SK-N-SH (cell line): Measurements from ENCODE around the gene FYCO1. TPM values are rescaled to one million over a fixed set of nuclear protein-coding genes. Genes with fewer than 3 reads are reported as not detected.

Experiments used
- CTCF ChIA-PET: fragments of 300-600, 350-600 bp; formaldehyde crosslinking; extraction: SDS; loops from one replicate; lab custom pipeline; 2021; lab: Yijun Ruan, JAX
- POLR2A ChIA-PET: fragments of 350-600 bp; sonication (Branson Sonifier 250); formaldehyde crosslinking; extraction: SDS; loops from one replicate; lab custom pipeline; 2020; ENCODE audit warnings: antibody characterized with exemption, inconsistent platforms; lab: Yijun Ruan, JAX
- DNase-seq: peaks from one replicate; pipeline ENCODE4 v3.0.0; 2012
- H2AFZ ChIP-seq: fragments of 200-600 bp; sonication (generic); 2 replicates; pipeline ENCODE4 v1.8.1; 2016; ENCODE audit warnings: antibody characterized with exemption, mild to moderate bottlenecking, low read depth
- H3F3A ChIP-seq: fragments of 200-600 bp; sonication (generic); replicated peaks from 2 replicates; pipeline ENCODE3; 2016; ENCODE audit warnings: antibody characterized with exemption, mild to moderate bottlenecking; ENCODE audit not compliant: insufficient read depth
- H3K27ac ChIP-seq, 2 experiments: fragments of 200-500 bp in 1 of 2; fragments of 200-600 bp in 1 of 2; sonication (Bioruptor generic) in 1 of 2; sonication (generic), shearing (Covaris generic) in 1 of 2; 2 replicates each; pipeline versions ENCODE4 v1.5.1 to v1.6.1; 2014 to 2016; ENCODE audit warnings: low read depth in 2 of 2, inconsistent platforms in 1 of 2, low read length in 1 of 2, mild to moderate bottlenecking in 1 of 2, mixed read lengths in 1 of 2
- H3K27me3 ChIP-seq: fragments of 200-600 bp; sonication (generic), shearing (Covaris generic); 2 replicates; pipeline ENCODE4 v1.6.1; 2016; ENCODE audit warnings: mixed run types; ENCODE audit not compliant: insufficient read depth
- H3K36me3 ChIP-seq, 2 experiments: fragments of 200-500 bp in 1 of 2; fragments of 200-600 bp in 1 of 2; sonication (Bioruptor generic) in 1 of 2; sonication (generic) in 1 of 2; replicated peaks in 1 of 2; 2 replicates each; pipeline versions ENCODE3 to v1.5.1; 2014 to 2016; ENCODE audit warnings: low read length in 1 of 2, mild to moderate bottlenecking in 1 of 2; ENCODE audit not compliant: insufficient read depth in 2 of 2, control insufficient read depth in 1 of 2
- H3K4me1 ChIP-seq, 2 experiments: fragments of 200-500 bp in 1 of 2; fragments of 200-600 bp in 1 of 2; sonication (Bioruptor generic) in 1 of 2; sonication (generic), shearing (Covaris generic) in 1 of 2; 2 replicates each; pipeline versions ENCODE4 v1.5.1 to v1.6.1; 2014 to 2016; ENCODE audit warnings: low read depth in 1 of 2, low read length in 1 of 2, mixed run types in 1 of 2; ENCODE audit not compliant: insufficient read depth in 2 of 2, control insufficient read depth in 1 of 2
- H3K4me2 ChIP-seq: fragments of 200-600 bp; sonication (generic), shearing (Covaris generic); 2 replicates; pipeline ENCODE4 v1.6.1; 2017; ENCODE audit warnings: mixed run types
- H3K4me3 ChIP-seq, 2 experiments: fragments of 200-500 bp in 1 of 2; fragments of 200-600 bp in 1 of 2; sonication (Bioruptor generic) in 1 of 2; sonication (generic), shearing (Covaris generic) in 1 of 2; 2 replicates each; pipeline versions ENCODE4 v1.5.1 to v1.8.1; 2014 to 2016; ENCODE audit warnings: low read depth in 2 of 2, inconsistent platforms in 1 of 2, low read length in 1 of 2, mild to moderate bottlenecking in 1 of 2, mixed read lengths in 1 of 2, moderate library complexity in 1 of 2
- H3K79me2 ChIP-seq: fragments of 200-600 bp; sonication (generic); 2 replicates; pipeline ENCODE4 v1.8.1; 2017; ENCODE audit warnings: mild to moderate bottlenecking; ENCODE audit not compliant: insufficient read depth
- H3K9ac ChIP-seq: fragments of 200-600 bp; sonication (generic); 2 replicates; pipeline ENCODE4 v1.6.1; 2017; ENCODE audit warnings: mixed run types
- H3K9me2 ChIP-seq: fragments of 200-600 bp; sonication (generic); 2 replicates; pipeline ENCODE4 v1.6.1; 2017; ENCODE audit warnings: mixed run types
- H3K9me3 ChIP-seq: fragments of 200-600 bp; sonication (generic); 2 replicates; pipeline ENCODE4 v1.6.1; 2017; ENCODE audit warnings: mixed run types, mild to moderate bottlenecking, moderate library complexity
- H4K20me1 ChIP-seq: fragments of 200-600 bp; sonication (generic); 2 replicates; pipeline ENCODE4 v1.6.1; 2017; ENCODE audit warnings: mild to moderate bottlenecking, mixed run types; ENCODE audit not compliant: insufficient read depth
- CTCF ChIP-seq: fragments of 200-600 bp; sonication (generic); IDR thresholded peaks from 2 replicates; pipeline ENCODE4 v1.6.1; 2017; ENCODE audit warnings: antibody characterized with exemption, mild to moderate bottlenecking, moderate library complexity
- EZH2phosphoT487 ChIP-seq: fragments of 200-600 bp; sonication (generic); IDR thresholded peaks from 2 replicates; pipeline ENCODE4 v1.6.1; 2017; ENCODE audit warnings: low read depth, mixed run types, mild to moderate bottlenecking, antibody characterized with exemption, moderate library complexity, borderline replicate concordance
- FOSL2 ChIP-seq: IDR thresholded peaks from 2 replicates; pipeline ENCODE4 v1.4.0; 2012; ENCODE audit warnings: low read depth, mild to moderate bottlenecking, moderate library complexity, borderline replicate concordance
- NRF1 ChIP-seq: IDR thresholded peaks from 2 replicates; pipeline ENCODE4 v1.6.1; 2012; ENCODE audit warnings: low read depth, mild to moderate bottlenecking, low read length
- PBX3 ChIP-seq: IDR thresholded peaks from 2 replicates; pipeline ENCODE4; 2012
- POLR2AphosphoS5 ChIP-seq: IDR thresholded peaks from 2 replicates; pipeline ENCODE4 v1.6.1; 2012; ENCODE audit warnings: low read depth, low read length
- REST ChIP-seq: IDR thresholded peaks from 2 replicates; pipeline ENCODE4 v1.6.1; 2012; ENCODE audit warnings: mild to moderate bottlenecking, low read depth, low read length, moderate library complexity
- RFX5 ChIP-seq: IDR thresholded peaks from 2 replicates; pipeline ENCODE4 v1.6.1; 2012; ENCODE audit warnings: mild to moderate bottlenecking, improper control_type of control experiment, low read length
- SIN3A ChIP-seq: IDR thresholded peaks from 2 replicates; pipeline ENCODE4 v1.6.1; 2012; ENCODE audit warnings: low read depth, mild to moderate bottlenecking, low read length, moderate library complexity, borderline replicate concordance
- TCF12 ChIP-seq: IDR thresholded peaks from 2 replicates; pipeline ENCODE4 v1.4.0; 2012
- USF1 ChIP-seq: IDR thresholded peaks from 2 replicates; pipeline ENCODE4 v1.4.0; 2012; ENCODE audit warnings: low read depth, borderline replicate concordance
- USF2 ChIP-seq: fragments of 150-350 bp; IDR thresholded peaks from 2 replicates; pipeline ENCODE4 v1.6.1; 2017; ENCODE audit warnings: antibody characterized with exemption, low read length, low read depth, borderline replicate concordance
- ZBTB33 ChIP-seq: IDR thresholded peaks from 2 replicates; pipeline ENCODE4 v1.4.0; 2012; ENCODE audit warnings: low read depth, borderline replicate concordance
- WGBS: methylation state at CpG from one replicate; pipeline ENCODE4 v1.1.6; 2017; ENCODE audit warnings: low lambda C conversion rate; 5-methylcytosine and 5-hydroxymethylcytosine counted together
- polyA plus RNA-seq, 3 experiments: library from polyadenylated mRNA; depleted of rRNA; stranded (reverse); fragments of >200 nt; gene quantifications; 2 replicates each; pipeline ENCODE4 v1.2.3, GENCODE V29; 2012

Gene FYCO1
- polyA plus RNA-seq, 1 of the 3 experiments (the other 2 are of a cell fraction), result 5.5 TPM

- TF ChIP-seq USF1 (no peak), ZBTB33 (no peak)
Measured at GRCh38 chr3:46031747-46032146, 36.1 kb upstream of the FYCO1 start (continued).

GRCh38 chr3:46031269-46031668 is 35.6 kb upstream of the FYCO1 start:
- H3K9me2 ChIP-seq, result no peaks in the 10 kb centered on the region
- DNase-seq, result no peak
- no peak overlapping the region for H3K9ac ChIP-seq
- H3K36me3 ChIP-seq, result no peaks in the 10 kb centered on the region
- ChIA-PET POLR2A (no interaction called here), CTCF (interaction anchor here (1.1 to 1.2 kb wide), 2 partner anchors 47 to 48 kb away, joined by 3 to 4 read pairs; no protein-coding TSS in a partner anchor)
- no peaks in the 10 kb centered on the region for H3K79me2 ChIP-seq
- H3K4me1 ChIP-seq, result no peaks in the 10 kb centered on the region
- TF ChIP-seq FOSL2 (no peak), NRF1 (no peak), USF1 (no peak), SIN3A (no peak), EZH2phosphoT487 (no peak), REST (no peak), POLR2AphosphoS5 (no peak), ZBTB33 (no peak), TCF12 (no peak), PBX3 (no peak), CTCF (no peak), RFX5 (no peak), USF2 (no peak)
- peaks cover 11% of the 10 kb centered on the region; the same call in 1 of the 2 replicates for H3K27me3 ChIP-seq
- H3K9me3 ChIP-seq, result no peaks in the 10 kb centered on the region
- no peaks in the 10 kb centered on the region for H4K20me1 ChIP-seq
- no peak overlapping the region for H3K4me2 ChIP-seq
- 8% methylated on average over 4 of the region's 4 CpGs for WGBS
- H3K4me3 ChIP-seq, result no peak overlapping the region
- H2AFZ ChIP-seq, result no peak overlapping the region
- no peak overlapping the region for H3K27ac ChIP-seq
- no peaks in the 10 kb centered on the region for H3F3A ChIP-seq
